Measurements from ENCODE around the gene EFL1. TPM values are rescaled to one million over a fixed set of nuclear protein-coding genes. Genes with fewer than 3 reads are reported as not detected.

EFL1 gene
- total and polyA plus RNA-seq, 9 of the 15 experiments (the other 6 are each of a cell fraction or from before 2014, with no cell fraction given): 4.8 to 32.5 (median 16.9) TPM

GRCh38 chr15:82124331-82125263, 137.9 kb downstream of the EFL1 start (continued):
- TF ChIP-seq MGA (IDR thresholded peaks at IDR 0.05) (no peak), KLF10 (CRISPR knock-in tag; IDR thresholded peaks at IDR 0.05) (no peak), CC2D1A (IDR thresholded peaks at IDR 0.05) (no peak), ZNF551 (CRISPR knock-in tag; IDR thresholded peaks at IDR 0.05) (no peak)

Data from K562 (cell line).